HG03575 (cell line): ENCODE measurements around the gene LRP1-AS.

Experiments used
- ATAC-seq: cut with Tn5 transposase; IDR thresholded peaks from one replicate; pipeline ENCODE4 v1.9.1; 2021; ENCODE audit not compliant: unreplicated experiment, insufficient number of reproducible peaks, low FRiP score; ENCODE audit errors: extremely low read depth

The LRP1-AS gene

DNA sequence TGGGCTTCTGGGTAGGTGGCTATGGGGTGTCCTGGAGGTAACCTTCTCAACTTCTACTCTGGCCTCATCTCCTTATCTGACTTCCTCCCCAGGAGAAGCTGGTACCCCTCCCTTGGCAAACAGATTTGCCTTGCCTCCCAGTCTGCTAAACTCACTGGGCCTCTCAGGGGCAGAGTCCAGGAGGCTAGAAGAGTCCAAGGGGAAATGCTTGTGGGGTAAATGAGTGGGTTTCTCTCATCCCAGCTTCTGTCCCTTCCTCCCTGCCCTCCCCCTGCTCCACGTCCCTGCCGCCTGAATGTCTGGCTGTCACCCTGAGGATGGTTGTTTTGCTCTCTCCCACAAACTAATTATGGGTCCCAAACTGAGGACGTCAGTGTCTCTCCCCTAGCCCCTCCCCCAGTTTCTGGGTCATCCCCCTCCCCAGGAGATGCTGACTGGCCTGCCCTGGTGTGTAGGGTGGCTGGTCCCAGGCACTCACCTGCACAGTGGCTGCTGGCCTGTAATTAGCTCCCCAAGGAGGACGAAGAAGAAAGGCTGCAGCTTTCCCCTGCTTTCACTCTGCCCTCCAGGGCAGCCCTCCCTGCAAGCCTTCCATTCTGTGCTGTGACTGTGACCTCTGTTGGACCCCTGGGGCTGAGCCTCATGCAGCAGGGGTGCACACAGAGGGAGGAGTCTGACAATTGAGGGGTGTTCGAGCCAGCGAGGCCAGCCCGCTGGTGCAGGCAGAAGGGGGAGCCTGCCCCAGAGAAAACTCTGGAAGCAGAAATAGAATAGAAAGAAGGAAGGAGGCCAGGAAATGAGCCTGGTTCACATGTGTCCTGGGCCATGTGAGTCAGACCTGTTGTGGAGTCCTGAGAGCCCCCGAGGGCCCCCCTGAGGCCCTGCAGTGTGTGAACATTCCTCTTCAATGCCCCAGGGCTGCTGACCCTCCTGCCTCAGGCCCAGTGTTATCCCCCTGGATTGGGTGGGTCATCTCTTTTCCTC lies at the start of gene LRP1-AS:
LRP1-AS (minus strand) TSS at position 659 of the 984 bp plus-strand sequence.
- ATAC-seq = no peak

DNA sequence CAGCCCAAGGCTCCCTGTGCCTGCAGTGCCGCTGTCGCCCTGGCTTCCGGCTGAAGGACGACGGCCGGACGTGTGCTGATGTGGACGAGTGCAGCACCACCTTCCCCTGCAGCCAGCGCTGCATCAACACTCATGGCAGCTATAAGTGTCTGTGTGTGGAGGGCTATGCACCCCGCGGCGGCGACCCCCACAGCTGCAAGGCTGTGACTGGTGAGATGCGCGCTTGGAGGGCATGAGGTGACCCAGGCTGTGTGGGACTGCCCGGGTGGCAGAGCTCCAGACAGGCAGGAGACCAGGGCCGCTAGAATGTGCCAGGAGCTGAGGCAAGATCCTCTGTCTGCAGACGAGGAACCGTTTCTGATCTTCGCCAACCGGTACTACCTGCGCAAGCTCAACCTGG lies 49.5 kb upstream of the LRP1-AS start:
- ATAC-seq = no peak

DNA sequence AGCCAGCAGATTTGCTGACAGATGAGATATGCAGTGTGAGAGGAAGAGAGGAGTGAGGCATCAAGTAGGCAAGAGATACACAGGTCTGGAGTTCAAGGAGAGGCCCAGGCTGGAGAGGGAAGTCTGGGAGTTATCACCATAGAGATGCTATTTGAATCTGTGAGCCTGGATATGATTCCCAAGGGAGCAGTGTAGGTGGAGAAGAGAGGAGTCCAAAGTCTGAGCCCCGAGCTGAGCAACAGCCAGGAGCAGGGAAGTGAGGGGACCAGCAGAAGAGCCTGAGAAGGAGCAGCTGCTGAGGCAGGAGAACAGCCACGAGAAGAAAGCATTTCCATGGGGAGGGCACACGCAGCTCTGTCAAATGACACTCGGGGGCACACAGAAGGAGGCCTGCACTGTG lies 49.0 kb upstream of the LRP1-AS start:
- ATAC-seq = no peak

DNA sequence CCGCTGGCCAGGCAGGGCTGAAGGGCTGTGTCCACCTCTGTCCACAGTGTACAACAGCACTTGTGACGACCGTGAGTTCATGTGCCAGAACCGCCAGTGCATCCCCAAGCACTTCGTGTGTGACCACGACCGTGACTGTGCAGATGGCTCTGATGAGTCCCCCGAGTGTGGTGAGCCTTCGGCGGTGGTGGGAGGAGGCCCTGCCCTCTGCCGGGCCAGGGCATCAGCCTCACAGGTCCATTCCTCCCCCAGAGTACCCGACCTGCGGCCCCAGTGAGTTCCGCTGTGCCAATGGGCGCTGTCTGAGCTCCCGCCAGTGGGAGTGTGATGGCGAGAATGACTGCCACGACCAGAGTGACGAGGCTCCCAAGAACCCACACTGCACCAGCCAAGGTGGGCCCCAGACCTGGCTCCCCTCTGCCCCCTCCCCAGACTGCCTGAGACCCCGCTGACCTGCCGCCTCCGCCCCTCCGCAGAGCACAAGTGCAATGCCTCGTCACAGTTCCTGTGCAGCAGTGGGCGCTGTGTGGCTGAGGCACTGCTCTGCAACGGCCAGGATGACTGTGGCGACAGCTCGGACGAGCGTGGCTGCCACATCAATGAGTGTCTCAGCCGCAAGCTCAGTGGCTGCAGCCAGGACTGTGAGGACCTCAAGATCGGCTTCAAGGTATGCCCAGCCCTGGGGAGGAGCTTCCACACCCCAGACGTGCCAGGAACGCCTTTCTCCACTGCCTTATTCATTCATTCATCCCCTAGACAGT lies 48.4 kb upstream of the LRP1-AS start:
- no peak for ATAC-seq

DNA sequence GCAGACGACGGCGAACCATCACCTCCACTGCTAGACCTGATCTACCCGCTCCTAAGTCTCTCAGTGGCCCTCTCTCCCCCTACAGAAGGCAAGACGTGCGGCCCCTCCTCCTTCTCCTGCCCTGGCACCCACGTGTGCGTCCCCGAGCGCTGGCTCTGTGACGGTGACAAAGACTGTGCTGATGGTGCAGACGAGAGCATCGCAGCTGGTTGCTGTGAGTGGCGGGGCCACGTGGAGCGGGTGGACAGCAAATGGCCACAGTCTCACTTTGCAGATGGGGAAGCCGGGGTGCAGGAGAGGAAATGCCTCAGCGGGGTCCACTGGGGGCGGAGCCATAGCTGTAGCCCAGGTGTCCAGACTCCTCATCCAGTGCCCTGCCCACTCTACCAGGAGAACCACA lies 47.8 kb upstream of the LRP1-AS start:
- no peak for ATAC-seq

DNA sequence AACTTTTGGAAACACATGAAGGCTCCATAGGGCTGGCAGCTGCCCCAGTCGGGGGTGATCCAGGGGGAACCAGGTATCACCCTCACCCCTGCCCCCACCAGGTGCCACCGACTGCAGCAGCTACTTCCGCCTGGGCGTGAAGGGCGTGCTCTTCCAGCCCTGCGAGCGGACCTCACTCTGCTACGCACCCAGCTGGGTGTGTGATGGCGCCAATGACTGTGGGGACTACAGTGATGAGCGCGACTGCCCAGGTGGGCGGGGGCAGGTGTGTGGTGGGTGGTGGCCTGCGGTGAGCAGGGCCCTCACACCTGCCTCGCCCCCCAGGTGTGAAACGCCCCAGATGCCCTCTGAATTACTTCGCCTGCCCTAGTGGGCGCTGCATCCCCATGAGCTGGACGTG lies 46.8 kb upstream of the LRP1-AS start:
- no peak for ATAC-seq

DNA sequence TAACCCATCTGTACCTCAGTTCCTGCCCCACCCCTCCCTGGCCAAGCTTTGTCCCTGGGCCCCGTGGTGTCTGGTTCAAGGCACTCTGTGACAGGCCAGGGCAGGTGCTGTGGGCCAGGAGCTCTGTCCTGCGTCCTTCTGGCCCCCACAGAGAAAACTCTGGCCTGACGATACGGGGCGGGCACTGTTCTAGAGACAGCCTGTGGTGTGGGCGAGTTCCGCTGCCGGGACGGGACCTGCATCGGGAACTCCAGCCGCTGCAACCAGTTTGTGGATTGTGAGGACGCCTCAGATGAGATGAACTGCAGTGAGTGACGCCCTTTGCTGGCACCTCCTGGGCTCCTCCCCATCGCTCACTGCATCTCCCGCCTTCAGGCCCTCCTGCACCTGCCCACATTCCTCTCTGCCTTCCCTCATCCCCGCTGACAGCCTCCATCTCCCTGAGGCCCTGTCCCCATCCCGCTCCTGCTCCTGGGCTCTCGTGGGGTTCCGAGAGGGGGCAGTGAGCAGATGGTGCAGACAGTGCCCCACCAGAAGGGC lies 46.4 kb upstream of the LRP1-AS start:
- ATAC-seq = no peak

DNA sequence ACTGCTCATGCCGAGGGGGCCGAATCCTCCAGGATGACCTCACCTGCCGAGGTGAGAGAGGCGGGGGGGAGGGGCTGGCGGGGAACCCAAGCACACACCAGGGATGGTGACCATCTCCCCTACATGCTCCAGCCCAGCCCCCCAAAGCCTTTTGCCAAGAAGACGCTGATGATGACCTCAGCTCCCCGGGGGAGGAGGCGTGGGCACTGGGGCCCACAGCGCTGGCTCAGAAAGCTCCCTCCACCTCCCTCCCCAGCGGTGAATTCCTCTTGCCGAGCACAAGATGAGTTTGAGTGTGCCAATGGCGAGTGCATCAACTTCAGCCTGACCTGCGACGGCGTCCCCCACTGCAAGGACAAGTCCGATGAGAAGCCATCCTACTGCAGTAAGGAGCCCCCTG lies 45.5 kb upstream of the LRP1-AS start:
- ATAC-seq = no peak

DNA sequence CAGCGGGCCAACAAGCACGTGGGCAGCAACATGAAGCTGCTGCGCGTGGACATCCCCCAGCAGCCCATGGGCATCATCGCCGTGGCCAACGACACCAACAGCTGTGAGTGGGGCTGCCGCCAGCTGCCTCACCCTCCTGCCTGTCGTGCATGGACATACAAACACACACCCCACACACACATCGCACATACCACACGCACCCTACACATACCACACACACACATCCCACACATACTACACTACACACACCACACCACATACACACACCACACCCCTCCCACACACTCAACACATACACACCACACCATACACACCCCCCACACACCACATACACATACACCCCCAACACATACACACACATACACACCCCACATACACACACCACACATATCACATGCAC lies 44.0 kb upstream of the LRP1-AS start:
- ATAC-seq = no peak

DNA sequence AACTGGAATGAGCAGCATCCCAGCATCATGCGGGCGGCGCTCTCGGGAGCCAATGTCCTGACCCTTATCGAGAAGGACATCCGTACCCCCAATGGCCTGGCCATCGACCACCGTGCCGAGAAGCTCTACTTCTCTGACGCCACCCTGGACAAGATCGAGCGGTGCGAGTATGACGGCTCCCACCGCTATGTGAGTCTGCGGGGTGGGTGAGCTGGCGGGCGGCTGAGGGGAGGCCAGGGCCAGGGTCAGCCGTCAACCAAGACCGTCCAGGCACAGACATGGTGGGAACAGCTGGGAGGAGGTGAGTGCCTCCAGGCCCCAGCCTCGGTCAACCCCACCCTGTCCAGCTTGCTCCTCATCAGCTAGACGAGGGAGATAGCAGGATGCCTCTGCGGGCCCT lies 43.4 kb upstream of the LRP1-AS start:
- no peak for ATAC-seq

DNA sequence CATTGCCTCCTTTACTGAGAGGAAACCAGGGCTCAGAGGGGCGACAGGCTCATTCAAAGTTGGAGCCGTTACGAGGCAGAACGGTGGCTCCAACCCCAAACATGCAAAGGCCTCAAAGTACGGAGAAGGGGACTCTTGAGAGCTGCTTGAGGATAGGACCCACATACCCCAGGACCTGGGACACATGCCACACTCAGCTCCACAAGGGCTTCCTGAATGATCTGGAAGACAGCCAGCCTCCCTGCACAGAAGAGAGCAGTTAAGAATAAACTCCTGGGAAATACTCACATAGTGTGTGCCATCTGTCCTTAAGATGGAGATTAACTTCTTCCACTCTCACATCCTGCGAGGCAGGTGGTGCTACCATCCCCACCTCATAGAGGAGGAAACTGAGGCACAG lies 42.6 kb upstream of the LRP1-AS start:
- ATAC-seq = no peak

DNA sequence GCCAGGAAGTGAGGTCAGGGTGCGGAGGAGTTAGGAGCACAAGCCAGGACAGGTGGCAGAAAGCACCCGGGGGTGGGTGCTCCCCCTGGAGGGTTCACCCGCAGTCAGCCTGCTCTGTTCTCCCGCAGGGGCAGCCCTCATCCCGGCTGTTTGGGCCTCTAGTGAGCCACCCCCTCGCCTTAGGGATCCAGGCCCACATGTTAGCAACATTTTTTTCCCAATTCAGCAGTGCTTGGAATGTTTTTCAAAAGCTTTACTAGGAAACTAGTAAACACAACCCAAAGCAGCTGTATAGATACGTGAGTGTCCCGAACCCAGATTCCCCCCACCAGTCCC lies 40.6 kb upstream of the LRP1-AS start:
- no peak for ATAC-seq

DNA sequence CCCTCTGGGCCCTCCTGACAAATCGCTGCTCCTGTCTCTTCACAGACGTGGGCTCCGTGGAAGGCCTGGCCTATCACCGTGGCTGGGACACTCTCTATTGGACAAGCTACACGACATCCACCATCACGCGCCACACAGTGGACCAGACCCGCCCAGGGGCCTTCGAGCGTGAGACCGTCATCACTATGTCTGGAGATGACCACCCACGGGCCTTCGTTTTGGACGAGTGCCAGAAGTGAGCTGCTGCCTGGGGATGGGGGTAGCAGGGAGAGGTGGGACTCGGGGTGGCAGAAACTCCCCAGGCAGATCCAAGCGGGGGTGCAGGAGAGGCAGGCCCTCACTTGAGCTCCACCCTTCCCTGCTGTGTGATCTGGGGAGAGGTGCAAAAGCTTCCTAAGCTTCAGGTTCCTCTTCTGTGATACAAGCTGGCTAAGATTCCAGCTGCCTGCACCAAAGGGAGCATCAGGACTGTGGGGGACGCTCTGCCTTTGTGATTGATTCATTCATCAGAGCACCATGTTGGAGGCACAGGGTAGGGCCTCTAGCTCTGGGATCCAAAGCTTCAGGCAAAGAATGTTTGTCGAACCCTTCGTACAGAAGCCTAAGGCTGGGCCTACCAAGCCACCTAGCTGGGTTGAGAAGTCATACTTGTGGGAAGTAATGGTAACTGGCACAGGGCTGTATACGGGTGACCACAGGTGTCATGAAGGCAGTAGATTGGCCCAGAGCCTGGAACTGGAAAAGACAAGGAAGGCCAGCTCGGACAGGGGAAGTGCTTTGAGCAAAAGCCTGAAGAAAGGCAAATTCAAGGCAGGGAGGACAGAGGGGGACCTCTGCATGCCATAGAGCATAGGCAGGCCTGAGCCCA lies 40.0 kb upstream of the LRP1-AS start:
- ATAC-seq = no peak

DNA sequence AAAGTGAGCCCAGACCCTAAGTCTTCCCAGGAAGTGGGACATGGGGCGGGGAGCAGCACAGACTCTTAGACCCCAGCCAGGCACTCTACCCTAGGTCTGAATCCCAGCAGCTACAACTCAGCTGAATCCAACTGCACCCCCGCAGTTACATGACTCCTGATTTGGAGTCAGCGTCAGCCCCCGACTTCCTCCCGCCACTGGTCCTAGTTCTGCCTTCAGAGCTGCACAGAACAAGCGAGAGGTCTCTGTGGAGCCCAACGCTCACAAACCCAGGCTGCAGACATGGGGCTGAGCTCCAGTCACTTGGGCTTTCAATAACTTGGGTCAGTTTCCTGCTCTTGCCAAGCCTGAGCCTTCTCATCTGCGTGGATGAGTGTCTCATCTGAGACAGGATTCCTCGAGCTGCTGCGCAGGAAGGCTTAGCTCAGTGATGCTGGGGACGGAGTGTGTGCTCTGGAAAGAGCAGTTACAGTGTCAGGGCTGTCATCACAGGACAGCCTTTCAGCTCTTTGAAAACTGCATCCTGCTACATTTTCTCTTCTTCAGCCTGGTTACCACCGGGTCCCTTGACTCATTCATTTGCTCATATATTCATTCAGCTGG lies 38.6 kb upstream of the LRP1-AS start:
- ATAC-seq = no peak

DNA sequence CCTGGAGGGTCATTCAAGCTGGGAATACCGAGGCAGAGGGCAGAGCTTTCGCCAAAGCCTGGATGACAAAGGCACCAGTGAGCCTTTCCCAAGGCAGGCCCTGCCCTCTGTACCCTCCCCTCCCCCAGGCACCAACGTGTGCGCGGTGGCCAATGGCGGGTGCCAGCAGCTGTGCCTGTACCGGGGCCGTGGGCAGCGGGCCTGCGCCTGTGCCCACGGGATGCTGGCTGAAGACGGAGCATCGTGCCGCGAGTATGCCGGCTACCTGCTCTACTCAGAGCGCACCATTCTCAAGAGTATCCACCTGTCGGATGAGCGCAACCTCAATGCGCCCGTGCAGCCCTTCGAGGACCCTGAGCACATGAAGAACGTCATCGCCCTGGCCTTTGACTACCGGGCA lies 38.0 kb upstream of the LRP1-AS start:
- ATAC-seq = no peak

DNA sequence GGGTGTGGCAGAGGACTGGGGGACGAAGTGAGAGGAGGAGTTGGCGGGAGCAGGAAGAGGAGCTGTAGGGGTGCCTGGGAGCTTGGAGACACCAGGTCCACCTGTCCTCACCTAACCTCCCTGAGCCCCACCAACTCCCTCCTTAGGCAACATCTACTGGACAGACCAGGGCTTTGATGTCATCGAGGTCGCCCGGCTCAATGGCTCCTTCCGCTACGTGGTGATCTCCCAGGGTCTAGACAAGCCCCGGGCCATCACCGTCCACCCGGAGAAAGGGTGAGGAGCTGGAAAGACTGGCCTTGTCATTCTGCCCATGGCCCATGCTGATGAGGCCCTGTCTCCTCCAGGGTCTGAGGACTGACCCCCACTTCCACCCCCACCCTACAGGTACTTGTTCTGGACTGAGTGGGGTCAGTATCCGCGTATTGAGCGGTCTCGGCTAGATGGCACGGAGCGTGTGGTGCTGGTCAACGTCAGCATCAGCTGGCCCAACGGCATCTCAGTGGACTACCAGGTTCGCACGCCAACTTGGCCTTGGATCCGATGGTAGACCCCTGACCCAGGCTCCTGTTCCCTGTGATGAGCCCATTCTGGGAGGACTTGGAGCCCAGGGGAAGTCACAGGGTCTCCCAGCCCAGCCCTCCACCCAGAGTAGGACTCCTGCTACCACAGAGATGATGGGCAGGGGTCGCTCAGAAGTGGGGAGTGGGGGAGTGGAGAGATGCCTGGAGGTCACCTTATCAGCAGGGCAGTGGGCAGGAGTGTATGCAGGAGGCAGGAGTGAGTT lies 36.7 kb upstream of the LRP1-AS start:
- ATAC-seq = no peak

DNA sequence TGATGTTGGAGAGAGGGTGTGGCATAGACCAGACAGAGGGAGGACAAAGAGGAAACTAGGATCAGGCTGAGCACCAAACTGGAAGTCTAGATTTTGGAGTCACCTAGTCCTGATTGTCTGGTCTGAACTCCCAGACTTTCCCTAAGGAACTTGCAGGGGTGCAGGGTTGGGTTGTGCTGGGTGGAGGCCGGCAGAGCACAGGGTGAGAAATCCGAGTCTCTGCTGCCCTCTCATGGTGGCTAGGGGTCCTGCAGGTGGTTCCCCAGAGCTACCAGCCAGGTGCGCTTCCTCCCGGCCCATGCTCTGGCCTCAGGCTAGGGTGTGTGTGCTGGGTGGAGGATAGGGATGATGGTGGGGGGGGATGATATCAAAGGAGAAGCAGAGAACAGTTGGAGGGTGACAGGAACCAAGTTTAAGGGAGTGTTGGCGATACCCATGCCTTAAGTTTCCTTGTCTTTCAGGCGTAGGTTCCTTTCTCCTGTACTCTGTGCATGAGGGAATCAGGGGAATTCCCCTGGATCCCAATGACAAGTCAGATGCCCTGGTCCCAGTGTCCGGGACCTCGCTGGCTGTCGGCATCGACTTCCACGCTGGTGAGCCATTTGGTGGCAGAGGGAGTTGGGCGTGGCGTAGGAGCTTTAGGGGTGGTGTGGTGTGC lies 35.6 kb upstream of the LRP1-AS start:
- no peak for ATAC-seq
